Peyer's patch (tissue), 4 donors: Measurements from ENCODE around the gene AZU1.

ENCODE experiments used
- POLR2A ChIP-seq, 2 donors: fragments of 450-650 bp; IDR thresholded peaks; one replicate each; pipeline ENCODE4 v1.5.1; 2017; ENCODE audit warnings: antibody characterized with exemption in 2 of 2, mild to moderate bottlenecking in 2 of 2, moderate library complexity in 2 of 2
- TF ChIP-seq, protein P1 (sequence below), 6 experiments: fragments of 450-650 bp in 4 of 6; fragments of 200-600 bp in 2 of 6; sonication (generic) in 1 of 6; IDR thresholded peaks; one replicate each; pipeline ENCODE4 v1.5.1; 2017 to 2019; ENCODE audit warnings: antibody characterized with exemption in 6 of 6, mild to moderate bottlenecking in 3 of 6, moderate library complexity in 1 of 6

DNA sequence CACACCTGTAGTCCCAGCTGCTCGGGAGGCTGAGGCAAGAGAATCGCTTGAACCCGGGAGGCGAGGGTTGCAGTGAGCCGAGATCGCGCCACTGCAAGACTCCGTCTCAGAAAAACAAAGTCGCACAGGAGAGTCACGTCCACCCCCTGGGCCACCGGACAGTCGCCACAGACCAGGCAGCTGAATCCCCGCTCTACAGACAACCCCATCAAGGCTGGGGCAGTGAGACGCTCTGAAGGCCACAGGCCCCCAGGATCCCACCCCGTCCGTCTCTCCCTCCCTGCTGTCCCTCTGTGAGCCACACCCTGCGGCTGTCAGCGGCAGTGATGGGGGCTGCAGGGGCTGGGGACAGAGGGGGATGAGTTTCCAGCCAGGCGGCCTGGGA, 45.8 kb upstream of the AZU1 start:
- TF ChIP-seq, protein P1, sequence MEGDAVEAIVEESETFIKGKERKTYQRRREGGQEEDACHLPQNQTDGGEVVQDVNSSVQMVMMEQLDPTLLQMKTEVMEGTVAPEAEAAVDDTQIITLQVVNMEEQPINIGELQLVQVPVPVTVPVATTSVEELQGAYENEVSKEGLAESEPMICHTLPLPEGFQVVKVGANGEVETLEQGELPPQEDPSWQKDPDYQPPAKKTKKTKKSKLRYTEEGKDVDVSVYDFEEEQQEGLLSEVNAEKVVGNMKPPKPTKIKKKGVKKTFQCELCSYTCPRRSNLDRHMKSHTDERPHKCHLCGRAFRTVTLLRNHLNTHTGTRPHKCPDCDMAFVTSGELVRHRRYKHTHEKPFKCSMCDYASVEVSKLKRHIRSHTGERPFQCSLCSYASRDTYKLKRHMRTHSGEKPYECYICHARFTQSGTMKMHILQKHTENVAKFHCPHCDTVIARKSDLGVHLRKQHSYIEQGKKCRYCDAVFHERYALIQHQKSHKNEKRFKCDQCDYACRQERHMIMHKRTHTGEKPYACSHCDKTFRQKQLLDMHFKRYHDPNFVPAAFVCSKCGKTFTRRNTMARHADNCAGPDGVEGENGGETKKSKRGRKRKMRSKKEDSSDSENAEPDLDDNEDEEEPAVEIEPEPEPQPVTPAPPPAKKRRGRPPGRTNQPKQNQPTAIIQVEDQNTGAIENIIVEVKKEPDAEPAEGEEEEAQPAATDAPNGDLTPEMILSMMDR (IDR thresholded peaks at IDR 0.05), result no peak
- TF ChIP-seq POLR2A (IDR thresholded peaks at IDR 0.05), result no peak
